BE2C (cell line): ENCODE data around the gene PSG1. TPM values are rescaled to one million over a fixed set of nuclear protein-coding genes. Genes with fewer than 3 reads are reported as not detected.
"Not testable (repeated sequence)": the region's sequence is repeated elsewhere in the genome, so short reads cannot be mapped to it uniquely, and the experiment has no call there.

ENCODE experiments used
- DNase-seq: peaks from one replicate; pipeline ENCODE4 v3.0.0-alpha.2; 2020
- H3K27me3 ChIP-seq: fragments of 250-450 bp; sonication (Bioruptor Pico); 2 replicates; pipeline ENCODE4 v1.5.1; 2020; ENCODE audit warnings: mild to moderate bottlenecking
- H3K36me3 ChIP-seq: fragments of 250-450 bp; sonication (Bioruptor Pico); 2 replicates; pipeline ENCODE4 v1.5.1; 2020; ENCODE audit warnings: mild to moderate bottlenecking
- H3K4me1 ChIP-seq: fragments of 250-450 bp; sonication (Bioruptor Pico); 2 replicates; pipeline ENCODE4 v1.5.1; 2020
- H3K4me3 ChIP-seq: 2 replicates; pipeline ENCODE4 v1.5.1; 2011; ENCODE audit warnings: low read depth, low read length
- H3K9me3 ChIP-seq: fragments of 250-450 bp; sonication (Bioruptor Pico); 2 replicates; pipeline ENCODE4 v1.5.1; 2020
- polyA plus RNA-seq: library from polyadenylated mRNA; unstranded; fragments of >200 nt; gene quantifications from one replicate; pipeline ENCODE4 v1.2.1, GENCODE V29; 2012; ENCODE audit warnings: low read depth, missing spikeins; ENCODE audit not compliant: insufficient read length, insufficient read depth
- TF ChIP-seq, protein P1 (sequence below): IDR thresholded peaks from 2 replicates; pipeline ENCODE4 v1.5.1; 2012; ENCODE audit warnings: mild to moderate bottlenecking, low read depth, low read length

The PSG1 gene
- not detected for polyA plus RNA-seq

DNA sequence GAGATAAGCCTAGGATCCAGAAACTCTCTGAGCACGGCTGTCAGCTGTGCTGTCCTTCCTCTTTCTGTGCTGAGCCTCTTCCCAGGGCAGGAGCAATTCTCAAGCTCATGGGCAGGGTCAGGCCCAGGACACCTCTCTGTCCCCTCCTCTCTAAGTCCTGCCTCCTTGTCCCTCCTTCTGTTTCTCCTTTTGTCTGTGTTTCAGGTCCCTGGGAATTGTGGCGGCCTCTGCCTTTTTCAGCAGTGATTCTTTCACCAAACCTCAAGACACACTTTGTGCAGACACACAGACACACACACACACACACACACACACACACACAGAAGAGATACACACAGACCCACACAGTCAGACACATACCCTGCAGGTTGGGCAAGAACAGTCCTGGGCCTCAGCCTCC lies at the start of gene PSG1:
PSG1 (minus strand) TSS at position 101 of the 400 bp plus-strand sequence. CDS start 132 bp downstream, outside the sequence.
- Histone ChIP-seq H3K36me3 (no peaks in the 10 kb centered on the region), H3K4me3 (no peak within 1 kb of the TSS), H3K9me3 (no peaks in the 10 kb centered on the region), H3K4me1 (no peaks in the 10 kb centered on the region), H3K27me3 (no peaks in the 10 kb centered on the region)
- TF ChIP-seq, protein P1, sequence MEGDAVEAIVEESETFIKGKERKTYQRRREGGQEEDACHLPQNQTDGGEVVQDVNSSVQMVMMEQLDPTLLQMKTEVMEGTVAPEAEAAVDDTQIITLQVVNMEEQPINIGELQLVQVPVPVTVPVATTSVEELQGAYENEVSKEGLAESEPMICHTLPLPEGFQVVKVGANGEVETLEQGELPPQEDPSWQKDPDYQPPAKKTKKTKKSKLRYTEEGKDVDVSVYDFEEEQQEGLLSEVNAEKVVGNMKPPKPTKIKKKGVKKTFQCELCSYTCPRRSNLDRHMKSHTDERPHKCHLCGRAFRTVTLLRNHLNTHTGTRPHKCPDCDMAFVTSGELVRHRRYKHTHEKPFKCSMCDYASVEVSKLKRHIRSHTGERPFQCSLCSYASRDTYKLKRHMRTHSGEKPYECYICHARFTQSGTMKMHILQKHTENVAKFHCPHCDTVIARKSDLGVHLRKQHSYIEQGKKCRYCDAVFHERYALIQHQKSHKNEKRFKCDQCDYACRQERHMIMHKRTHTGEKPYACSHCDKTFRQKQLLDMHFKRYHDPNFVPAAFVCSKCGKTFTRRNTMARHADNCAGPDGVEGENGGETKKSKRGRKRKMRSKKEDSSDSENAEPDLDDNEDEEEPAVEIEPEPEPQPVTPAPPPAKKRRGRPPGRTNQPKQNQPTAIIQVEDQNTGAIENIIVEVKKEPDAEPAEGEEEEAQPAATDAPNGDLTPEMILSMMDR: no peak
- no peak for DNase-seq

DNA sequence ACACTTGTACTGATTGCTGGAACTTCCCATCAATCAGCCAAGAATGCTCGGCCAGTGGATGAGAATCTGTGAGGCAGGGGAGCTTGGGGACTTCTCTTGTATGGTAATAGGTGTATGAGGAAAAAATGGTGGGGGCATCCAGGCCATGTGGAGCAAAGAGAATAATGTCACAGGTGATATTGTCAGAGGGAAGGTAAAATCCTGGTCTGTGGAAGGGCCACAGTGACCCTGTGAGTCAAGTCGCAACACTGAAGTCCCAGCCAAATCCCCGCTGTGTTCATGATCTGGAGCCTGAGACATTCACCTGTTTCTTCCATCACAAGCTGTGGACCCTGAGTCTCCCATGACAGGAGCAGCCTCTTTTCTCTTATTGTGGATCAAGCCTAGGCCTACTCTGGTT lies 49.4 kb upstream of the PSG1 start:
- DNase-seq: no peak
- Histone ChIP-seq H3K36me3 (no peaks in the 10 kb centered on the region), H3K27me3 (no peaks in the 10 kb centered on the region), H3K4me1 (no peaks in the 10 kb centered on the region), H3K9me3 (no peaks in the 10 kb centered on the region), H3K4me3 (no peak overlapping the region)
- TF ChIP-seq, protein P1: no peak

DNA sequence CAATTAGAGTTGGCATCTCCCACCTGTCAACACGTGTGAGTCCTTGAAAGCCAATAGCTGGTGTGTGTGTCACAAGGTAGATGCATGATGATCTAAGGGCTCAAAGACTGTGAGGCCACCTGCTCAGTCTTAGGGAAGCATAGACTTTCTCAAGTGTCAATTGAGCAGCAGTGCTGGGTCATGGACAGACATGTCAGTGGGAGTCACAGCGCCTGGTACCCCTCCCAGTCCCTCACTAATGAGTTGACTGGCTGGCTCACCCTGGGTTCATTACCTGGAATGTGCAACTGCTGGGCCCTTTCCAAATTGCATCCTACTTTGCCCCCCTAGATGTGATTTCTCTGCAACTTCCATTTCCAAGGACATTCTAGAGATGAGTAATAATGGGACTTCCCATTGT lies 47.3 kb upstream of the PSG1 start:
- TF ChIP-seq, protein P1: no peak
- no peak for DNase-seq
- Histone ChIP-seq H3K9me3 (no peaks in the 10 kb centered on the region), H3K27me3 (no peaks in the 10 kb centered on the region), H3K4me3 (no peak overlapping the region), H3K4me1 (no peaks in the 10 kb centered on the region), H3K36me3 (no peaks in the 10 kb centered on the region)

DNA sequence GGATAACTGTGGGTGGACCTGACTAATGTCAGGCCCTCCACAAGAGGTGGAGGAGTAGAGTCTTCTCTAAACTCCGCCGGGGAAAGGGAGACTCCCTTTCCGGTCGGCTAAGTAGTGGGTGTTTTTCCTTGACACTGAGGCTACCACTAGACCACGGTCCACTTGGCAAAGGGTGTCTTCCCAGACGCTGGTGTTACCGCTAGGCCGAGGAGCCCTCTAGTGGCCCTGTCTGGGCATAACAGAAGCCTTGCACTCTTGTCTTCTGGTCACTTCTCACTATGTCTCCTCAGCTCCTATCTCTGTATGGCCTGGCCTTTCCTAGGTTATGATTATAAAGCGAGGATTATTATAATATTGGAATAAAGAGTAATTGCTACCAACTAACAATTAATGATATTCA lies 43.6 kb upstream of the PSG1 start:
- not testable (repeated sequence) for H3K9me3 ChIP-seq, H3K4me1 ChIP-seq, H3K36me3 ChIP-seq, H3K27me3 ChIP-seq, H3K4me3 ChIP-seq
- peak; percentile 53 for DNase-seq
- TF ChIP-seq, protein P1: peak; percentile 65

DNA sequence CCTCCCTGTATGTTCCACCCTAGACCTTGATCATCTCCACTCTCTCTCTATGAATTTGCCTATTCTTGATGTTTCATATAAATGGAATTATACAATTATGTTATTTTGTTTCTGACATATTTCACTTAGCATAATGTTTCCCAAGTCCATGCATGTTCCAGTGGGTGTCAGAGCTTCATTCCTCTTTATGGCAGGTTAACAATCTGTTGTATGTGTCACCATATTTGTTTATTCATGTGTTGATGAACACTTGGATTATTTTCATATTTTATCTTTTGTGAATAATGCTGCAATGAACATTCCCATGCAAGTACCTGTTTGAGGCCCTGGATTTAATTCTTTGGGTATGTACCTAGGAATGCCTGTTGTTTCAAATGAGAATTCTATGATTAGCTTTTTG lies 41.5 kb upstream of the PSG1 start:
- not testable (repeated sequence) for H3K36me3 ChIP-seq, H3K4me1 ChIP-seq, H3K27me3 ChIP-seq, DNase-seq, H3K9me3 ChIP-seq, H3K4me3 ChIP-seq

DNA sequence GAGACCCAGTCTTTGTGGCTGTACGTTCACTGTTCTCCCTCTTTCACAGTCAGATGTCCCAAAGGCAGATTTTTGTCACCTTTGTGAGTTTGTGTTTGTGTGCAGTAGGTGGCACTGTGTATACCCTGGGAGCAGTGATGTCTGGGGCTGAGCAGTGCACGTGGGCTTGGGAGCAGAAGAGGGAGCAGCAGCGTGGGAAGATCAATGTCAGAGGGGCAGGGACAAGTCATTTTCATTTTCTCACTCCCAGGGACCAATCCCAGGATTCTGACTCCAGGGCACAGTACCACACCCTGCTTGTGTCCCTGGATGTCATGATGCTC lies 40.2 kb upstream of the PSG1 start:
- H3K27me3 ChIP-seq: no peaks in the 10 kb centered on the region
- H3K4me3 ChIP-seq: no peak overlapping the region
- TF ChIP-seq, protein P1: 0 out of 2 replicates have a peak, but pooled peaks have one; percentile 1
- H3K9me3 ChIP-seq: no peaks in the 10 kb centered on the region
- DNase-seq: no peak
- no peaks in the 10 kb centered on the region for H3K4me1 ChIP-seq
- no peaks in the 10 kb centered on the region for H3K36me3 ChIP-seq
